Myometrial cell (primary cell): Measurements from ENCODE around the gene TRAP1. TPM values are rescaled to one million over a fixed set of nuclear protein-coding genes. Genes with fewer than 3 reads are reported as not detected.

Source experiments
- total RNA-seq: library from RNA; depleted of rRNA; stranded (reverse); fragments of >200 nt; gene quantifications from 2 replicates; pipeline ENCODE4 v1.2.3, GENCODE V29; 2015

Gene TRAP1
- total RNA-seq: 96.8 and 156 TPM in 2 replicates

DNA sequence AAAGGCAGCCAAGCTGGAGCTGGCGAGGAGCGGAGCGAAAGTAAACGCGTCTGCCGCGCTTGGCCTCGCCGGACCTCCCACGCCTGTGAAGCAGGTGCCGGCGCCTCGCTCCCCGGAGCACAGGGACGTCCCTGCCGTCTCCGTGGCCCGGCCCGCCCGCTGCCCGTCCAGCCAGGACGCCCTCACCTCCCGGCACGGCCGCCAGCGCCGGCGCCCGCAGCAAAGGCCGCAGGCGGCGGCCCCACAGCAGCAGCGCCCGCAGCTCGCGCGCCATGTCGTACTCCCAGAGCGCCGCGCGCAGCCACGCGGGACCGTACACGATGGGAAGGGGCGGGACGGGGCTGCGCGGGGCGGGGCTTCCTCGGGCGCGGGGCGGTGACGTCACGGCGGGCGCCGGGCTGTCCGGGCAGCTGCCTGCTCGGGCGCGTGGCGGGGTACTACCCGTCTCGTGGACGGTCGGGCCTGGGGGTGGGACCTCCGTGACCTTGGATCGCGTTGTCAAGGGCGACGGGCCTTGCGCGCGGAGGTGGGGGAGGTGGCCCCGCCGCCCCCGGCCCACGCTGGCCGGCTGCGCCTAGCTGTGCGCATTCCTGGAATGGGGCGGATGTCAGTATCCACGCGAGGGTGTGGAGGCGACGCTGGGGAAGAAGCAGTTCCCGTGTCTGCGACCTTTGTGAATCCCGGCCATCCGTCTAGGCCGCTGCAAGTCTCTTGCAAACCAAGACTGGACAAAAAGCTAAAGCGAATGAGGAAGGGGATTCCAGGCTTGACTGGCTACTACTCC lies at the start of gene TRAP1:
TRAP1 (minus strand) TSS at position 290 of the 784 bp plus-strand sequence; CDS start at position 274, 16 bp downstream.

DNA sequence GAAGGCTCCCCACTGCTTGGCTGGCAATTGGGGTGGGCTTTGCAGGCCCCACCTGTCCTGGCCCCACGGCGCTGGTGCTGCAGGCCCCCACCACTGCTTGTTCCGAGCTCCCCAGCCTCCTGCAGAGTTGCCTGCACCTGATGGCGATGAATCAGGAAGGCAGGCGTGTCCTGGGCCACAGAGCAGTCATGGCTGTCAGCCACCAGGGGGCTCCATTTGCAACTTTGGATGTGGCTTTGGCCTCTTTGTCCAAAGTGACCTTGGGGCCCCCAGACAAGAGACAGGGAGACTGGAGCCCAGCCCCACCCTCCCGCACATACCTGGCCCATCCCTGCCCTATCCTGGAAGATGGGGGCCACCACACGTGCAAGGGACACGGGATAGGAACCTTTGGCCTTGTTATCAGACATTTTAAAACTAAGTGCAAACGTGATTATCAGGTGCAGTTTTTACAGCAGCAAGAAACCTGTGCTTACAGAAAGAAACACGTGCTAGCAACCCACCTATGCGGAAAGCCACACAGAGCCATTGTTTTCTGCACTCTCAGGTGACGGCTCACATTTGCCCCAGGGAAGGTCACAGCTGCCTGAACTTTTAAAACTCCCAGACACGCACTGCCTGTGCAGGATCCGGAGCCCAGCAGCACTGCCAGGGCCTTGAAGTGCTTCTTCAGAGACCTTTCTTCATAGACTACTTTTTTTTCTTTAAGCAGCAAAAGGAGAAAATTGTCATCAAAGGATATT lies 62.9 kb downstream of the TRAP1 start, which contains the start of gene DNASE1:
DNASE1 (plus strand) TSS at position 443 of the 743 bp plus-strand sequence. CDS start 683 bp downstream, outside the sequence.

GRCh38 chr16:3611146-3611975 lies 106.0 kb downstream of the TRAP1 start, which contains the start of gene SLX4:
SLX4 (minus strand) TSS chr16:3611606; CDS start chr16:3608964, 2,642 bp downstream.

Other genes with a start within 250 kb of the TRAP1 start
- gene C16orf90, start 222.0 kb downstream of the TRAP1 start, total RNA-seq: not detected in 2 replicates
- 17.9 and 23.2 TPM in 2 replicates for gene CLUAP1, start 216.5 kb downstream of the TRAP1 start, total RNA-seq
- gene NLRC3, start 140.1 kb downstream of the TRAP1 start, total RNA-seq: not detected in 2 replicates
- 5.7 and 6.1 TPM in 2 replicates for gene SLX4, start 105.9 kb downstream of the TRAP1 start, total RNA-seq
- 3.5 and 7.2 TPM in 2 replicates for gene DNASE1, start 62.8 kb downstream of the TRAP1 start, total RNA-seq
- gene CREBBP, start 163.2 kb upstream of the TRAP1 start, total RNA-seq: 8.6 and 16.8 TPM in 2 replicates